GM12892 (cell line): ENCODE results near the gene ADD3.
"Not testable (repeated sequence)": the region's sequence is repeated elsewhere in the genome, so short reads cannot be mapped to it uniquely, and the experiment has no call there.

Experiments
- POLR2A ChIP-seq: IDR thresholded peaks from 2 replicates; pipeline ENCODE4 v1.6.1; 2011; ENCODE audit warnings: low read depth, low read length, control low read depth
- POLR2AphosphoS5 ChIP-seq: IDR thresholded peaks from 2 replicates; pipeline ENCODE4 v1.6.1; 2011; ENCODE audit warnings: low read depth, low read length, control low read depth

- not testable (repeated sequence) for TF ChIP-seq POLR2A, POLR2AphosphoS5
Measured at GRCh38 chr10:110135836-110136235, 128.1 kb downstream of the ADD3 start.
